Neuronal stem cell (in vitro differentiated cells): Measurements from ENCODE around the gene TMEM107.
A peak's percentile ranks its signal among the peaks of the same experiment; 100 is the strongest.

Experiments used
- DNase-seq: peaks from one replicate; pipeline ENCODE4 v3.0.0-alpha.2; 2013; ENCODE audit warnings: low spot score
- H2AFZ ChIP-seq: one replicate; pipeline ENCODE4 v1.6.1; 2013; ENCODE audit warnings: mild to moderate bottlenecking, low read length, inconsistent platforms
- H2AK5ac ChIP-seq: 2 replicates; pipeline ENCODE4 v1.6.1; 2013; ENCODE audit warnings: low read depth, mild to moderate bottlenecking, inconsistent platforms, low read length, moderate library complexity, mixed read lengths
- H2BK120ac ChIP-seq: 2 replicates; pipeline ENCODE4 v1.6.1; 2013; ENCODE audit warnings: low read depth, mild to moderate bottlenecking, inconsistent platforms, low read length, moderate library complexity, mixed read lengths
- H2BK12ac ChIP-seq: one replicate; pipeline ENCODE4 v1.6.1; 2013; ENCODE audit warnings: low read length, inconsistent platforms
- H2BK15ac ChIP-seq: 2 replicates; pipeline ENCODE4 v1.6.1; 2013; ENCODE audit warnings: mild to moderate bottlenecking, low read length, inconsistent platforms, mixed read lengths
- H2BK5ac ChIP-seq: one replicate; pipeline ENCODE4 v1.6.1; 2013; ENCODE audit warnings: inconsistent platforms, mild to moderate bottlenecking, low read length, moderate library complexity
- H3K14ac ChIP-seq: one replicate; pipeline ENCODE4 v1.6.1; 2013; ENCODE audit warnings: low read length, inconsistent platforms
- H3K18ac ChIP-seq: 2 replicates; pipeline ENCODE4 v1.6.1; 2013; ENCODE audit warnings: low read length, inconsistent platforms
- H3K23ac ChIP-seq: 2 replicates; pipeline ENCODE4 v1.6.1; 2013; ENCODE audit warnings: low read depth, mild to moderate bottlenecking, mixed read lengths, low read length, inconsistent platforms; ENCODE audit not compliant: poor library complexity
- H3K27ac ChIP-seq: replicated peaks from 3 replicates; pipeline ENCODE4 v1.5.1; 2013; ENCODE audit warnings: low read length, inconsistent platforms
- H3K27me3 ChIP-seq, 3 experiments: 2 replicates each; pipeline ENCODE4 v1.6.1; 2013; ENCODE audit warnings: low read length in 3 of 3, mild to moderate bottlenecking in 2 of 3, inconsistent platforms in 1 of 3, low read depth in 1 of 3, mixed read lengths in 1 of 3, moderate library complexity in 1 of 3; ENCODE audit not compliant: control insufficient read depth in 3 of 3, insufficient read depth in 3 of 3
- H3K36me3 ChIP-seq, 2 donors: replicated peaks in 1 of 2; 2 replicates each; pipeline ENCODE4 v1.6.1; 2013; ENCODE audit warnings: low read length in 2 of 2; ENCODE audit not compliant: control insufficient read depth in 2 of 2, insufficient read depth in 2 of 2
- H3K4ac ChIP-seq: 2 replicates; pipeline ENCODE4 v1.6.1; 2013; ENCODE audit warnings: inconsistent platforms, mild to moderate bottlenecking, low read length, moderate library complexity
- H3K4me1 ChIP-seq, 2 donors: 1 replicate in 1 of 2; 2 replicates in 1 of 2; pipeline ENCODE4 v1.6.1; 2013; ENCODE audit warnings: low read length in 2 of 2, low read depth in 1 of 2; ENCODE audit not compliant: control insufficient read depth in 2 of 2, insufficient read depth in 1 of 2
- H3K4me2 ChIP-seq: one replicate; pipeline ENCODE4 v1.6.1; 2013; ENCODE audit warnings: mild to moderate bottlenecking, low read length, inconsistent platforms; ENCODE audit not compliant: insufficient read depth, poor library complexity, severe bottlenecking
- H3K4me3 ChIP-seq, 2 donors: 2 replicates each; pipeline ENCODE4 v1.5.1; 2013; ENCODE audit warnings: low read length in 2 of 2, mild to moderate bottlenecking in 2 of 2, inconsistent platforms in 1 of 2, moderate library complexity in 1 of 2
- H3K79me1 ChIP-seq: one replicate; pipeline ENCODE4 v1.6.1; 2013; ENCODE audit warnings: low read depth, mild to moderate bottlenecking, inconsistent platforms, low read length, moderate library complexity
- H3K9ac ChIP-seq: one replicate; pipeline ENCODE4 v1.6.1; 2013; ENCODE audit warnings: mild to moderate bottlenecking, low read depth, low read length, inconsistent platforms; ENCODE audit not compliant: poor library complexity
- H3K9me3 ChIP-seq, 2 donors: replicated peaks in 1 of 2; 2 replicates each; pipeline versions ENCODE3 to v1.6.1; 2013; ENCODE audit warnings: low read length in 2 of 2, mild to moderate bottlenecking in 2 of 2, inconsistent platforms in 1 of 2, low read depth in 1 of 2, mixed read lengths in 1 of 2, moderate library complexity in 1 of 2; ENCODE audit not compliant: control insufficient read depth in 2 of 2, insufficient read depth in 1 of 2
- H4K8ac ChIP-seq: one replicate; pipeline ENCODE4 v1.6.1; 2013; ENCODE audit warnings: low read depth, mild to moderate bottlenecking, inconsistent platforms, low read length, moderate library complexity
- H4K91ac ChIP-seq: one replicate; pipeline ENCODE4 v1.6.1; 2013; ENCODE audit warnings: low read length, low read depth, mild to moderate bottlenecking, inconsistent platforms; ENCODE audit not compliant: poor library complexity
- WGBS, 2 donors: extraction: QIAGEN DNeasy Blood & Tissue Kit; methylation state at CpG; one replicate each; pipeline ENCODE4 v1.1.7; 2013; ENCODE audit warnings: missing lambda C conversion rate in 2 of 2, mixed read lengths in 1 of 2; ENCODE audit not compliant: insufficient read length in 2 of 2, insufficient replicate concordance in 1 of 2; ENCODE audit errors: extremely low coverage in 2 of 2; 5-methylcytosine and 5-hydroxymethylcytosine counted together

The TMEM107 gene

DNA sequence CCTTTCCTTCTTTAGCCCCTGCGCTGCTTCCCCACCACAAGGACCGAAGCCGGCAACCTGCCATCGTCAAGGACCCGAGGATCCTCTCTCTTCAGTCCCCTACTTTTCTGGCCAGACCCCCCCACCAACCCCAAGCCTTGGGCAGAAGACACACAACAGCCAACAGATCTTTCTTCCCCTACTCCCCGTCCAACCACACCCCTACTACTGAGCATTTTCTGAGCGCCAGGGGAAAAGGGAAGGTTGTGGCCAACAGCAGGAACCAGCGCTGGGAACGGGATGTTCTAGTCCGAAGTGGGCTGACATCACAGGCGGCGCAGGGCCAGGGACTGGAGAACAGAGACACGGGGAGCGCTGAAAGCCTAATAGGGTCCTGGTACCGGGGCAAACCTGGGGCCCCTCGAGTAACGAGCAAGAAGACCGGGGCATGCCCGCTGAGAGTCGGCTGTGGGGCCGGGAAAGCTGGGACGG is 24.5 kb downstream of the TMEM107 start:
- H3K4me2 ChIP-seq: peak overlapping the region; percentile 100
- H3K4ac ChIP-seq: no peak overlapping the region
- no peaks in the 10 kb centered on the region for H3K9me3 ChIP-seq
- peak overlapping the region; percentile 58 for H3K27ac ChIP-seq
- peaks cover 31 to 34% of the 10 kb centered on the region in 2 donors for H3K4me1 ChIP-seq
- H2BK120ac ChIP-seq: peak overlapping the region; percentile 21
- no CpG with 5 or more reads among the region's 22 CpGs for WGBS, 2 donors
- H4K8ac ChIP-seq: no peak overlapping the region
- H2BK5ac ChIP-seq: peak overlapping the region; percentile 90
- H2AFZ ChIP-seq: peak overlapping the region; percentile 80
- H4K91ac ChIP-seq: no peak overlapping the region
- H2BK15ac ChIP-seq: peak overlapping the region; percentile 95
- peak overlapping the region; percentile 99 for H3K9ac ChIP-seq
- peak overlapping the region; percentile 94 for H3K18ac ChIP-seq
- H2AK5ac ChIP-seq: peak overlapping the region; percentile 11
- peak overlapping the region; percentile 54 to 88 for H3K4me3 ChIP-seq
- H3K23ac ChIP-seq: peak overlapping the region; percentile 77
- H3K27me3 ChIP-seq: no peaks in the 10 kb centered on the region
- peaks cover 12% of the 10 kb centered on the region for H3K79me1 ChIP-seq
- no peak overlapping the region for H2BK12ac ChIP-seq
- H3K36me3 ChIP-seq: peaks cover 29 to 34% of the 10 kb centered on the region in 2 donors
- H3K14ac ChIP-seq: peak overlapping the region; percentile 91
- DNase-seq: no peak

DNA sequence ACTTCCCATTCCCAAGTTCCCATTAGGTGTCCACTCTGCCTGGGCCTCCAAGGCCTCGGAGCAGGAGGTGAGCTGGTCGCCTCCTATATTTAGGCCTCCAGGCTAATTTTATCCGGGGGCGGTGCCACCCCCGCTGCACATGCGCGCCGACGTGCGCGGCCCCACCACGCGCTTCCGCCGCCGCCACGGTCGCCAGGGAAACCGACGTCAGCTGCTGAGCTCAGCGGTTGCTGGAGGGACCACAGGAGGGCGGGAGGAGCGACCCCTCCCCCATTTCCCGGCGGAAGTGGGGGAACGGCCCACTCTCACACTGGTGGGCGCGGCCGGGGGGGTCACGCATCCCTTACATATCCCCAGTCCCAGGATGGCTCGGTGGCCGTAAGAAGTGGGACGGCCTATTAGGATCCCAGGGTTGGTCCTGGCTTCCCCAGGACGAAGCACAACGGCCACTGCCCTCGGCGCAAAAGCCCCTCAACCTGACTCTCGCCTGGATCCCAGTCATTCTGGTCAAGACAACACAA is 25.0 kb downstream of the TMEM107 start:
- H3K4me3 ChIP-seq: peak overlapping the region; percentile 54 to 88
- no CpG with 5 or more reads among the region's 38 CpGs for WGBS, 2 donors
- H3K9me3 ChIP-seq: no peaks in the 10 kb centered on the region
- no peak overlapping the region for H3K14ac ChIP-seq
- H2BK15ac ChIP-seq: peak overlapping the region; percentile 95
- peak overlapping the region; percentile 80 for H2AFZ ChIP-seq
- peak overlapping the region; percentile 78 for H2AK5ac ChIP-seq
- H3K27ac ChIP-seq: peak overlapping the region; percentile 58
- no peak overlapping the region for H3K4ac ChIP-seq
- H2BK120ac ChIP-seq: no peak overlapping the region
- no peak overlapping the region for H3K23ac ChIP-seq
- peak overlapping the region; percentile 100 for H3K4me2 ChIP-seq
- no peak overlapping the region for H2BK12ac ChIP-seq
- peaks cover 12% of the 10 kb centered on the region for H3K79me1 ChIP-seq
- H4K8ac ChIP-seq: no peak overlapping the region
- no peak for DNase-seq
- no peaks in the 10 kb centered on the region for H3K27me3 ChIP-seq
- peaks cover 31 to 34% of the 10 kb centered on the region in 2 donors for H3K4me1 ChIP-seq
- no peak overlapping the region for H4K91ac ChIP-seq
- peaks cover 34 to 39% of the 10 kb centered on the region in 2 donors for H3K36me3 ChIP-seq
- peak overlapping the region; percentile 99 for H3K9ac ChIP-seq
- H2BK5ac ChIP-seq: peak overlapping the region; percentile 90
- H3K18ac ChIP-seq: peak overlapping the region; percentile 94

DNA sequence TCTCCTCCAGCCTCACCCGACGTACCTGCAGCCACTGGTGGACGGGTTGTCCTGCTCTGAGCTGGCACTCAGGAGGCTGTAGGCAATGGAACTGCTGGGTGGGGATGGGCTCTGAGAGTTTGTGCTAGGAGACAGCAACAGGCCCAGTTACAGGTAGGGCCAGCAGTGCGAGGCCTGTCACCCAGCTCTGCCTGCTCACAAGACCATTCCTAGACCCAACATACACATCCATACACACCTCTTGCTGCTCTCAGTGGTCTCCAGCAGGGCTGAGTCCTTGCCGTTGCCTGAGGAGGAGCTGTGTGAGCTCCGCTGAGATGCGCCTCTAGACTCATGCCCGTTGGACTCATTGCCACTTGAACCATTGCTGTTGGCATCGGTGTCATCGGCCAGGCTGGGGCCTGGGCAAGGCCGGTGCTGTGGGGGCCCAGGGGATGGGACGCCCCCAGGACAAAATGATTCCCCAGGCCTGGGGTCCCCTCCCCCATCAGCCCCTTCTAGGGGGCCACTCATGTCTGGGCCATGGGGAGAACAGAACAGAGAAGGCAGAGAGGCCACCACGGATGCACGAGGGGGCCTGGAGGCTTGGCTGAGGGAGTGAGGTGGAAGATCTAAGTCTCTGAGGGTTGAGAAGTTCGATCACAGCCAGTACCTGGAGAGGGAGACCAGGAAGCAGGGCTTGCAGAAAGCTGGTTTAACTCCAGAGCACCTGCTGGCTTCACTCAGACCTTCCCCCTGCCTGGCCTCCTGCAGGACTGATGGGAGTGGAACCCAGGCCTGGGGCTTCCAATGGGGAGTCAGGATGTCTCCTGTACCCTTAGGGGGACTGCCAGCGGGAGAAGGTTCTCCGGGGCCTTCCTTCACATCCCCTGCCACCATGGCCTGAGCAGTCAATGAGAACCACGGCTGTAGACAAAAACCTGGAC is 25.7 kb downstream of the TMEM107 start:
- H3K9me3 ChIP-seq: no peaks in the 10 kb centered on the region
- H3K79me1 ChIP-seq: peaks cover 8% of the 10 kb centered on the region
- no peak for DNase-seq
- peaks cover 41 to 46% of the 10 kb centered on the region in 2 donors for H3K36me3 ChIP-seq
- no peak overlapping the region for H4K8ac ChIP-seq
- no peak overlapping the region for H4K91ac ChIP-seq
- H3K4ac ChIP-seq: no peak overlapping the region
- H3K4me2 ChIP-seq: peak overlapping the region; percentile 100
- H3K9ac ChIP-seq: peak overlapping the region; percentile 38
- peaks cover 25 to 28% of the 10 kb centered on the region in 2 donors for H3K4me1 ChIP-seq
- H2AK5ac ChIP-seq: peak overlapping the region; percentile 78
- peak overlapping the region; percentile 90 for H2BK5ac ChIP-seq
- no CpG with 5 or more reads among the region's 18 CpGs for WGBS, 2 donors
- H2AFZ ChIP-seq: peak overlapping the region; percentile 80
- peak overlapping the region; percentile 70 for H3K18ac ChIP-seq
- peak overlapping the region; percentile 45 for H2BK15ac ChIP-seq
- no peaks in the 10 kb centered on the region for H3K27me3 ChIP-seq
- peak overlapping the region; percentile 43 for H3K27ac ChIP-seq
- no peak overlapping the region for H3K23ac ChIP-seq
- no peak overlapping the region for H2BK12ac ChIP-seq
- peak overlapping the region; percentile 54 to 88 for H3K4me3 ChIP-seq
- no peak overlapping the region for H3K14ac ChIP-seq
- H2BK120ac ChIP-seq: peak overlapping the region; percentile 27
